Heart right ventricle (tissue), 16 donors: ENCODE measurements around the gene RAB28. TPM values are rescaled to one million over a fixed set of nuclear protein-coding genes. Genes with fewer than 3 reads are reported as not detected.

Source experiments
- ATAC-seq, 8 donors: fragments of 200-7000 bp; cut with Tn5 transposase; one replicate each; pipeline ENCODE4 v1.9.1; 2020; ENCODE audit warnings: mild to moderate bottlenecking in 8 of 8, moderate library complexity in 8 of 8, moderate number of reproducible peaks in 1 of 8
- DNase-seq, 2 donors: peaks; one replicate each; pipeline ENCODE4 v3.0.0-alpha.2; 2020
- H3K27ac ChIP-seq, 10 donors: fragments of 200-600 bp; sonication (generic) in 2 of 10; one replicate each; pipeline versions ENCODE4 v1.5.0 to v1.8.0; 2020 to 2022; ENCODE audit warnings: mild to moderate bottlenecking in 3 of 10
- H3K27me3 ChIP-seq, 7 donors: fragments of 200-600 bp; one replicate each; pipeline ENCODE4 v1.8.0; 2021 to 2022; ENCODE audit warnings: mild to moderate bottlenecking in 2 of 7
- H3K36me3 ChIP-seq, 9 donors: fragments of 200-600 bp; sonication (generic) in 1 of 9; one replicate each; pipeline versions ENCODE4 v1.5.0 to v1.8.0; 2020 to 2022; ENCODE audit warnings: mild to moderate bottlenecking in 2 of 9
- H3K4me1 ChIP-seq, 9 donors: fragments of 200-600 bp; sonication (generic) in 1 of 9; one replicate each; pipeline versions ENCODE4 v1.5.0 to v1.8.0; 2020 to 2022; ENCODE audit warnings: mild to moderate bottlenecking in 4 of 9
- H3K4me3 ChIP-seq, 10 donors: fragments of 200-600 bp; sonication (generic) in 2 of 10; one replicate each; pipeline versions ENCODE4 v1.5.0 to v1.8.0; 2020 to 2022; ENCODE audit warnings: mild to moderate bottlenecking in 7 of 10, moderate library complexity in 2 of 10
- H3K9me3 ChIP-seq, 11 donors: fragments of 200-600 bp in 10 of 11; sonication (generic) in 2 of 11; one replicate each; pipeline versions ENCODE4 v1.5.0 to v1.8.0; 2013 to 2022; ENCODE audit warnings: mild to moderate bottlenecking in 2 of 11, control low read depth in 1 of 11, moderate library complexity in 1 of 11
- WGBS, 2 donors: extraction: QIAGEN DNeasy Blood & Tissue Kit; methylation state at CpG; one replicate each; pipeline ENCODE4 v1.1.7; 2013; ENCODE audit warnings: inconsistent platforms in 1 of 2; 5-methylcytosine and 5-hydroxymethylcytosine counted together
- intact Hi-C, 10 donors: fragments of 100-400 bp; cut with DNase I; formaldehyde crosslinking; loops; one replicate each; pipeline versions ENCODE4 v1.11.1 to v1.14.2; 2022
- polyA plus RNA-seq, 2 donors: library from polyadenylated mRNA; stranded (reverse); fragments of 200-250 nt; gene quantifications; one replicate each; pipeline ENCODE4 v1.2.3, GENCODE V29; 2013
- total RNA-seq, 10 donors: library from RNA; stranded (reverse); fragmentation: NEBNext Ultra II Directional in 3 of 10; extraction: Animal tissue kit (Norgen Biotek cat#: 25700) in 3 of 10; gene quantifications; one replicate each; pipeline versions ENCODE4 v1.2.1 to v1.2.4, GENCODE V29; 2021 to 2023
- TF ChIP-seq, protein P1 (sequence below), 9 donors: fragments of 200-600 bp; sonication (generic) in 2 of 9; IDR thresholded peaks; one replicate each; pipeline versions ENCODE4 v1.5.0 to v1.8.0; 2021 to 2022; ENCODE audit warnings: antibody characterized with exemption in 9 of 9, mild to moderate bottlenecking in 5 of 9, moderate library complexity in 1 of 9
- donor health status: Arrhythmogenic right ventricular cardiomyopathy.
- donor health status: ischemic (EF 13 %, LVEDD 7.1; RV severe dilation, severe dysfunction).
- donor health status: healthy with polysubstance abuse.
- donor health status: DM: no; HTN: yes; CAD: no.
- donor health status: DM: no; HTN: no; CAD: no.
- donor health status: ischemic (EF 25% LVEDD 6.9; RV normal size, moderate dysfunction).
- donor health status: ischemic (EF 25% LVEDD 5.7; RV mildly dilated, moderate dysfunction).
- donor health status: healthy.
- donor health status: DM: yes; HTN: yes; CAD: no.
- donor health status: Ischemic cardiomyopathy.
- donor health status: ischemic (EF 35%, LVEDD 5.7; RV mildly dilated, moderate dysfunction).
- donor health status: nonischemic (EF 11% LVEDD 7.7; RV severe dilation, severe dysfunction).
- donor health status: DM: yes; HTN: yes; CAD: no.
- donor health status: PGD.
- donor health status: ischemic (EF 29% LVEDD 5.4; RV normal size, mild dysfunction).
- donor health status: nonischemic (EF 23%, LVEDD 6.1; RV moderate dilation, normal function).

RAB28 gene
- total and polyA plus RNA-seq, 12 donors, result 12.7 to 27.5 (median 20.3) TPM

DNA sequence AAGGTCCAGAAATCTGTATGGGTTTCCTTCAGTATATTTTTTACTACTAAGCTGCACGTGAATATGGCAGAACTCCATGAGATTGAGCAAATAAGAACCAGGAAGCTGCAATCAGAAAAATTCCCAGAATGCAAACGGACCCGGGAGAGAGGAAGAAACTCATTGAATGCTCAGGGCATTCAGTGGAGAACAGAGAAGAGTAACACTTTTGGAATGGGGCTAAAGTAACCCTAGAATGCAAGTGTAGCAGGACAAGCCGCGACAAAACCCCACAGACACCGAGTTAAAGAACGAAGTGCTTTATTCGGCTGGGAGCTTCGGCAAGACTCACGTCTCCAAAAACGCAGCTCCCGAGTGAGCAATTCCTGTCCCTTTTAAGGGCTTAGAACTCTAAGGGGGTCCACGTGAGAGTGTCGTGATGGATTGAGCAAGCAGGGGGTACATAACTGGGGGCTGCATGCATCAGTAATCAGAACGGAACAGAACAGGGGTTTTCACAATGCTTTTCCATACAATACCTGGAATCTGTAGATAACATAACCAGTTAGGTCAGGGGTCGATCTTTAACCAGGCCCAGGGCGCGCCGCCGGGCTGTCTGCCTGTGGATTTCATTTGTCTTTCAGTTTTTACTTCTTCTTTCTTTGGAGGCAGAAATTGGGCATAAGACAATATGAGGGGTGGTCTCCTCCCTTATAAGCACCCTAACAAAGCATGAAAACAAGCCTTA is 56.4 kb downstream of the RAB28 start:
- Histone ChIP-seq H3K36me3 (peaks cover 0 to 13% (median 0%) of the 10 kb centered on the region in 9 donors), H3K27ac (no peak overlapping the region), H3K4me1 (peaks cover 0 to 18% (median 6%) of the 10 kb centered on the region in 9 donors), H3K4me3 (no peak overlapping the region), H3K9me3 (peaks cover 0 to 17% (median 0%) of the 10 kb centered on the region in 11 donors), H3K27me3 (no peaks in the 10 kb centered on the region)
- WGBS, 2 donors, result 89 to 90% methylated on average over 20 of the region's 20 CpGs
- no peak for ATAC-seq
- no peak for DNase-seq
- TF ChIP-seq, protein P1, sequence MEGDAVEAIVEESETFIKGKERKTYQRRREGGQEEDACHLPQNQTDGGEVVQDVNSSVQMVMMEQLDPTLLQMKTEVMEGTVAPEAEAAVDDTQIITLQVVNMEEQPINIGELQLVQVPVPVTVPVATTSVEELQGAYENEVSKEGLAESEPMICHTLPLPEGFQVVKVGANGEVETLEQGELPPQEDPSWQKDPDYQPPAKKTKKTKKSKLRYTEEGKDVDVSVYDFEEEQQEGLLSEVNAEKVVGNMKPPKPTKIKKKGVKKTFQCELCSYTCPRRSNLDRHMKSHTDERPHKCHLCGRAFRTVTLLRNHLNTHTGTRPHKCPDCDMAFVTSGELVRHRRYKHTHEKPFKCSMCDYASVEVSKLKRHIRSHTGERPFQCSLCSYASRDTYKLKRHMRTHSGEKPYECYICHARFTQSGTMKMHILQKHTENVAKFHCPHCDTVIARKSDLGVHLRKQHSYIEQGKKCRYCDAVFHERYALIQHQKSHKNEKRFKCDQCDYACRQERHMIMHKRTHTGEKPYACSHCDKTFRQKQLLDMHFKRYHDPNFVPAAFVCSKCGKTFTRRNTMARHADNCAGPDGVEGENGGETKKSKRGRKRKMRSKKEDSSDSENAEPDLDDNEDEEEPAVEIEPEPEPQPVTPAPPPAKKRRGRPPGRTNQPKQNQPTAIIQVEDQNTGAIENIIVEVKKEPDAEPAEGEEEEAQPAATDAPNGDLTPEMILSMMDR (IDR thresholded peaks at IDR 0.05), result no peak
- intact Hi-C loops, result no loop called here

DNA sequence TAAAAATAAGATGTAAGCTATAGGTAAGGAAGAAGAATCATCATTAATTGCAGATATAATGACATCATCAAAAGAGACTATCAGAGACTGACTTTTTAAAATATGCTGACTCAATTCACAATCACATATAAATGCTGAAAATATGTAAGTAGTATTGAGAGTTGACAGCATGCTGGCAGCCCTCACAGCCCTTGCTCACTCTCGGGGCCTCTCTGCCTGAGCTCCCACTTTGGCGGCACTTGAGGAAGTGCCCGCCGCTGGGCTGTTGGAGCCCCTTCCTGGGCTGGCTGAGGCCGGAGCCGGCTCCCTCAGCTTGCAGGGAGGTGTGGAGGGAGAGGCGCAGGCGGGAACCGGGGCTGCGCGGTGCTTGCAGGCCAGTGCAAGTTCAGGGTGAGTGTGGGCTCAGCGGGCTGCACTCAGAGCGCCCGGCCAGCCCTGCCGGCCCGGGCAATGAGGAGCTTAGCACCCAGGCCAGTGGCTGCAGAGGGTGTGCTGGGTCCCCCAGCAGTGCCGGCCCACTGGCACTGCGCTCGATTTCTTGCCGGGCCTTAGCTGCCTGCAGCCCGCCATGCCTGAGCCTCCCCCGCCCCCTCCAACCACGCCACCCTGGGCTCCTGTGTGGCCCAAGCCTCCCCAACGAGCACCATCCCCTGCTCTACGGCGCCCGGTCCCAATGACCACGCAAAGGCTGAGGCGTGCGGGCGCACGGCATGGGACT is 68.9 kb downstream of the RAB28 start:
- WGBS, 2 donors, result 73 to 77% methylated on average over 32 of the region's 32 CpGs
- Histone ChIP-seq H3K4me1 (peaks cover 0 to 47% (median 36%) of the 10 kb centered on the region in 9 donors), H3K36me3 (peaks cover 0 to 2% (median 0%) of the 10 kb centered on the region in 9 donors), H3K27me3 (no peaks in the 10 kb centered on the region), H3K27ac (peak overlapping the region in 8 of 10 donors; percentile 7 to 79 (median 51)), H3K9me3 (peaks cover 0 to 19% (median 0%) of the 10 kb centered on the region in 11 donors), H3K4me3 (no peak overlapping the region)
- TF ChIP-seq, protein P1 (IDR thresholded peaks at IDR 0.05), result no peak
- intact Hi-C loops, result loop anchor here in 3 of 10 donors (10.0 kb wide), 2 partner anchors 60 to 70 kb away; partner anchors contain the start of gene RAB28 (in 1 of the 3)
- peak; percentile 5 to 32 for DNase-seq
- ATAC-seq, result peak; percentile 59 to 91 (median 74)

DNA sequence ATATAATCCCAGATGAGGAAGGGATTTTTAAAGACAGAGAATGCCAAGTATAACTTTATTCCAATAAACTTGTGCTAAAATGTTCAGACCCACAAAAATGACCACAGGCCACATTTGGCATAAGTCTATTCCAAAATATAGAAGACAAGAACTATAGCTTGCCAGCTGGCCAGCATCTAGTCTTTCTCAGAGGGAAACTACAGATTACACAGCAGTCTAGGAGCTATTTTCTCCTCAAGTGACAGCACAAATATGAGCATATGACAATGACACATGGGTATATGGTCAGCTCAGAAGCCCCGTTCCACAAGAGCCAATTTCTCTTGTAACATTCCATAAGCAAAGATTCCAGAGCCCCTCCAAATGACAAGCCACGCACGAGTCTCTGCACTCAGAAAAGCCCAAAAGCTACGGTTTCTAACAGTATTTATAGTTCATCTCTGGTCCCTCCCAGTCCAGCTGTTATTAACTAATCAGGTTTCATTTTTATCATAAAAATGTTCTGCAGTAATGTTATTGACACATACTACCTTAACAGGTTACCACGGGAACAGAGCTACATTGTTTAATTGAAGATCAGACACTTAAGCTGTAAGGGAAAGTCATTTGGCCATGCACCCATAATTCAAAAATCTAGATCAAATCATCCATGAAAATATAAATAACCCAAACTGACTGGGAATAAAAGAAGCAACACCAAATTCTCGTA is 70.3 kb downstream of the RAB28 start:
- TF ChIP-seq, protein P1 (IDR thresholded peaks at IDR 0.05), result no peak
- Histone ChIP-seq H3K27me3 (no peaks in the 10 kb centered on the region), H3K4me1 (peaks cover 0 to 47% (median 36%) of the 10 kb centered on the region in 9 donors), H3K27ac (peak overlapping the region in 8 of 10 donors; percentile 28 to 79 (median 62)), H3K36me3 (peaks cover 0 to 2% (median 0%) of the 10 kb centered on the region in 9 donors), H3K9me3 (peaks cover 0 to 6% (median 0%) of the 10 kb centered on the region in 11 donors), H3K4me3 (peak overlapping the region in 3 of 10 donors; percentile 4 to 10 (median 9))
- peak in 1 of 2 donors; percentile 6 for DNase-seq
- ATAC-seq, result peak in 7 of 8 donors; percentile 53 to 89 (median 73)
- intact Hi-C loops, result loop anchor here in 3 of 10 donors (10.0 kb wide), 2 partner anchors 61 to 71 kb away; partner anchors contain the start of gene RAB28 (in 1 of the 3)
- 33 to 42% methylated on average over 6 of the region's 6 CpGs for WGBS, 2 donors
